HG03558 (cell line): ENCODE measurements around the gene FASTKD3.

Experiments
- ATAC-seq: cut with Tn5 transposase; IDR thresholded peaks from one replicate; pipeline ENCODE4 v1.9.1; 2021; ENCODE audit warnings: moderate number of reproducible peaks; ENCODE audit not compliant: unreplicated experiment; ENCODE audit errors: extremely low read depth

Gene FASTKD3

DNA sequence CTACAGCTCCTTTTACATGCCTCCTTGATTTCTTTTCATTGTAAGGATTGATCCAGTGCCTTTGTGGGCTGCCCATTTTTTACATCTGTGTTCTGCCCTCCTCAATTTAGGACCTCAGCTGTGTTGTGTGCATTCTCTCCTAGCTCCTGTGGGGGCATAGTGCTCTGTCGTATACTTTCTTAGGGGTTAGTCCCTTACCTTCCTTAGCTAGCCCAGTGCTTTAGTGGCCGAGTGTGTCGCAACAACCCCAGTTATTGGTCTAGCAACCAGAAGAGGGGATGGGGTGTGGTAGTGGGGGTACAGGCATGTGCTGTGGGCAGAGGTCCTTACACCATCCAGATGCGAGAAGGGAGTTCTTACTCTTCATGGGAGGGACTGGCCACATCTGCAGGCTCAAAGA is 12.3 kb upstream of the FASTKD3 start:
- ATAC-seq: no peak

DNA sequence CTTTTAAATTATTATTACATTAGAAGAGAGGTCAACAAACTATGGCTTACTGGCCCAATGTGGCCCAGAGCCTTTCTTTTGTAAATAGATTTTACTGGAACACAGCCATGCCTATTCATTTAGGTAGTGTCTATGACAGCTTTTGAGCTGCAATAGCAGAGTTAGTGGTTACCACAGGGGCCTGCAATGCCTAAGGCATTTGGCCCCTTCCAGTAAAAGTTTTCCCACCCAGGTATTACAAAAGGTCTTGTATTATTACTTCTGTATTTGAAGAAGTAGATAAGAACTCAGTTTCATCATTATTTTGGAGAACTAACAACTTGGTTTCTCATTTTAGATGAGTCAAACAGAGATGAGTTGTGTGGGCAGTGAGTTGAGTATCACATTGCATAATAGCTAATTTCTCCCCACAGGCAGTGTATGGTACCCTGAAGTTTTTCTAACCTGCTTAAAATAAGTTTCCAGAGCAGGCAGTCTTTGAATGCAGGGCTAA is 9.6 kb upstream of the FASTKD3 start:
- peak; percentile 98 for ATAC-seq

DNA sequence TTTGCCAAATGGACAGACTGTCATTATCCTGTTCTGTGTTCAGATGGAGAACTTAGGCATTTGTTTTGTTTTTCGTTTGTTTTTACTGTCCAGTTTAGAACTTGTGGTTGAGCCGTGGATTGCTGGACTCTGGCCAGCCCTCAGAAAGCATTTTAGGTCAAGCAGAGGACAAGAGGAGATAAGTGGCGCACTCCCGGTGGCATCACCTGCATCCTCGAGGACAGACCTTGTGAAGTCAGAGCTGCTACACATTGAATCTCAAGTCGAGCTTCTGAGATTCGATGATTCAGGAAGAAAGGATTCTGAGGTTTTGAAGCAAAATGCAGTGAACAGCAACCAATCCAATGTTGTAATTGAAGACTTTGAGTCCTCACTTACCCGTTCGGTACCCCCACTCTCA is 9.0 kb upstream of the FASTKD3 start:
- no peak for ATAC-seq

DNA sequence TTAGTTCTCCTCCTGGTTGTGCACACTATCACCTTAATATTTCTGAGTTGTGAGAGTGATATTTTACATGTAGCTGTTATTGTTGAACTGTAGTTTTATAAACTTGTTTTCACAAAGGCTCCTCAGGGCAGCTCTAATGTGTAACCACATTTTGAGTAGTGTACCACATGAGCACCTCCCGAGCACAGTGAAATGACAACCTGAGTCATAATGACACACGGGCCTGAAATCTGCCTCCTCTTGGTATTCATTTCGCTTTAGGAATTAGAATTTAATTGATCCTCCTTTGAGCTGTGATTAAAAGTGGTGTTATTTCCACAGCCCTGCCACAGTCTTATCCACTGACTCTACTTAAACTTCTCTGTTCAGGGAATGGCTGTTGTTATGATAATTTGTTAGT is 8.0 kb upstream of the FASTKD3 start:
- ATAC-seq: no peak

DNA sequence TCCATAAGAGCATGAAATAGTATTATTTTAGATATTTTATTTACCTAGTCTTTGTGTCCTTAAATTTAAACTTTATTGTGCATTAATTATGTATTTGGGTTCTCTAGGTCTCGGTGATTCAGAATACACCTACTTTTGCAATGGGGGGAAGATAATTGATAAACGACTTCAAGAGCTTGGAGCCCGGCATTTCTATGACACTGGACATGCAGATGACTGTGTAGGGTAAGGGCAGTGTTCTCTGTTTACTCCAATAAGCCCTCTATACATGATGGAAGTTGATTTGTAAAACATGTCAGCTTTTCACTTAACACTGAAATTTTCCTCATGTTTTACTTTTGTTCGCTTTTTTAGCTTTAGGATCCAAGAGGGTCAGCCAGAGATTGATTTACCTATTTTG is 6.3 kb upstream of the FASTKD3 start:
- ATAC-seq: no peak

DNA sequence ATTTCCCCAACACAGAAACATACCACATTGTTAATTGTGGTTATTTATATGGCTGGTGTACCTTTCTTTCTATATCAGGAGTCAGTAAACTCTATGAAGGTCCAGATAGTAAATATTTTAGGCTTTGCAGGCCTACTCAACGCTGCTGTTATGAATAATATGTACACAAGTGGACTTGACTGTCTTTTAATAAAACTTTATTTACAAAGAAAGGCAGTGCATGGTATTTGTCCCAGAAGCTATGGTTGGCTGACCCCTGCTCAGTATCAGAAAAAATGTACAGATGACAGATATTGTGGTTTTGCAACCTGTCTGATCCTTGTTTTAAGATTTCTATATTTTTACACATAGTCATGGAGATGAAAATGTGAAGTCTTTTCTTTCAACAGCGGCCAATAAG is 5.8 kb upstream of the FASTKD3 start:
- ATAC-seq: no peak

DNA sequence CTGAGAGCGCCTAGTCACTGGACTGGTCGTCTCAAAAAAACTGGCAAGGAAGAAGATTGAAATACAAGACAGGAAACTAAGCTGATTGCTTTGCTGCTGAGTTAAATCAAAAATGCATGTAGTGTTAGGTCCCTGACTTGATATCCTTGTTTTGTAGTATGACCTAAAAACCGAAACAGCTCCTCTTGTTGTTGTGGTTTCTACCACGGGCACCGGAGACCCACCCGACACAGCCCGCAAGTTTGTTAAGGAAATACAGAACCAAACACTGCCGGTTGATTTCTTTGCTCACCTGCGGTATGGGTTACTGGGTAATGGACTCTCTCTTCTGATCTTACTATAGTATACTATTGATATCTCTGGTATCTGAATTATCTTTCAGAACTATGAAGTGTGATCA is 4.4 kb upstream of the FASTKD3 start:
- no peak for ATAC-seq

DNA sequence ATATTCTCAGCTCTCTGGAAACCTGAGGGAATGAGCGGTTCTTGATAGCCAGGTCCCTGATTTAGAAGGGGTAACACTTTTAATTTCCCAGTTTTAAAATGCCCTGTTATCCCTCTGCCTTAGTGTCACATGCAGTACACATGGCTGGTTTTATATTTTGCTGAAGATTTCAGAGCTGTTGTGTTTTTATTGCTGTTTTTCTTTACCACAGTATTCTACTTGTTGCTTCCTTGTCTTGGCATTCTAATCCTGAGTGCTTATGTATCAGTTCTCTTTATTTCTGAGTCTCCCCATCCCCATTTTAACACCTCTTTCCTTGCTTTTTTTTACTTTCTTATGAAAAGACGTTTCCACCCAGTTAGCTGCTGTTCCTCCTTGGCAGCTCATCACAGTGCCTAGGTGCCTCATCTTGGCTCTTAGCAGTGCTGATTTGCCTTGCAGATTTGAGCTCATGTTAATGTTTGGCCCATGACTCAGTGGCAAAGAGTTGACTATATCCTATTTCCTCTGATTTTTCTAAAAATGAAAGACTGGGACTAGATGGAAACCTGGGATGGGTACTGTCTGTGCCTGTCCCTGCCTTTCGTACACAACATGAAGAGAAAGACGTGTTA is 3.8 kb upstream of the FASTKD3 start:
- no peak for ATAC-seq

DNA sequence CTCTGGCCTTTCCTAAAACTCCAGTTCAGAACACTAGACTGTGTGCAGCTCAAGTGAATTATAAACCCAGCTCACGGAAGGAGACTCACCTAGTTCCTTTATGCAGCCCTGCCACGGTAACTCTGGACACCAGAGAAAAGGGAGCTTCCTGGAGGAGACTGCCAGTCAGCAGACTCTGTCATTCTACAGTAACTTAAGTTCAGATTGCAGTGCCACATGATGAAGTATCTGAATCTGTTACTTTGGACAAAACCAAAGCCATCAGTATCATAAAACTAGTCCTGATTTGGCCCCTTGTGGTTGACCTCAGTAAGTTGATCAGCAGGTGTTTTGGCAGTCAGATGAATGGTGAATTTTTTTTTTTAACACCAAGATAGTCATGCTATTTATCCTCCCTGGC is 2.8 kb upstream of the FASTKD3 start:
- peak; percentile 22 for ATAC-seq

DNA sequence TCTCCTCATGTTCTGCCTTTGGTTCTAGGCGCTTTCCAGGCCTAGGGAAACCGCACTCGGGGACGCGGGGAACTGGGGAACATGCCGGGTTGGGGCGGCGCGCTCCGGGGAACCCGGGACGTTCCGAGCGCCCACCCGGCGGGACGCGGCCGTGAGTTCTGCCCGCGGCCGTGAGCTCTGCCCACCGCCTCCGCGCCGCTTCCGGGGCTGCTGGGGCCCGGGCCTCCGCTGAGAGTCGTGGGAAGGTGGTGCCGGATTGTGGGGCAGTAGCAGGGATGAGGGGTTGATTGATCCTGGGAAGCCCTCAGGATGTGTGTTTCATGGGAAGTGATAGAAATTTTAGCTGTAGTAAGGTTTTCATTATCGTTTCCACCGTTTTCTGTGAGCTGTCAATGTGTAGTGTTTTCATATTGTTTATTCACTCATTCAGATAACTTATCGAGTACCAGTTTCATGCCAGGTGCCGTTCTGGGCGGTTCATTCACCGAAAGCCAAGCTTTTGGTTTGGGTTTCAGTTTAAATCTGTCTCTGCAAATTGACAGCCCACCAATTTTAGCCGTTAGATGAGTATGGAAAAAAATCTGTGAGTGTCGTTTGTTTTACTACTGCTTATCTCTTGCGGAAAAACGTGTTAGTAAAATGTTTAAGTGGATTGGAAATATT is 774 bp upstream of the FASTKD3 start:
- no peak for ATAC-seq

DNA sequence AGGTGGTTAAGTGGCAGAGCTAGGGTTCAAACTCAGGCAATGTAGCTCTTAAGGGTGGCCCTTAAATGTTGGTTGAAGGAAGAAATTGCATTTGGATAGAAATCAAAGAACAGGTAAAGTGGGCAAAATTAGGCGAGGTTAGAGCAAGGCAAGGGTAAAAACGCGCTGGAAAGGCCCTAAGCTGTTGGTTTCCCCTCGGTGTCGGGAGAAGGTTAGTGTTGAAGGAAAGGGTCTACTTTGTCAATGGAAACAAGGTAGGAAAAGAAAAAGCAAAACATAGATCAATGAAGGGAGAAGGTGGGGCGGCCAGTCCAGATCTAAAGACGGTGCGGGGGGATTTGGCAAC is 431 bp downstream of the FASTKD3 start:
- ATAC-seq: no peak

DNA sequence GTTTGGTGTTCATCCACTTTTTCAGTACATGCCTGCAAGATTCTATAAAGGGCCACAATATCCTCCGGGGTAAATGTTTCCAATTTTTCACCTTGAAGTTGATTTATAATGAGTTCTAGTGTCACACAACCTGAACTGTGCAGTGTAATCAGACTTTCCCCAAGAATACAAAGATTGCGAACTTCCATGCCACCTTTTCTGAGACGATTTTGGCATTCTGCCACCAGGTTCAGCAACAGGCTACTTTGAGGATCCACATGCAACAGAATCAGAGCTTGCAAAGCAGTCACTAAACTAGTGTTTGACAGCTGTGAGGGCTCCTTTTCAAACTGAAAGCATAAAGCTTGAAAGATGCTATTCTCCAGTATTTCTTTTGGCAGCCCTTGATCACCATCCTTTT is 1.6 kb downstream of the FASTKD3 start:
- ATAC-seq: no peak

DNA sequence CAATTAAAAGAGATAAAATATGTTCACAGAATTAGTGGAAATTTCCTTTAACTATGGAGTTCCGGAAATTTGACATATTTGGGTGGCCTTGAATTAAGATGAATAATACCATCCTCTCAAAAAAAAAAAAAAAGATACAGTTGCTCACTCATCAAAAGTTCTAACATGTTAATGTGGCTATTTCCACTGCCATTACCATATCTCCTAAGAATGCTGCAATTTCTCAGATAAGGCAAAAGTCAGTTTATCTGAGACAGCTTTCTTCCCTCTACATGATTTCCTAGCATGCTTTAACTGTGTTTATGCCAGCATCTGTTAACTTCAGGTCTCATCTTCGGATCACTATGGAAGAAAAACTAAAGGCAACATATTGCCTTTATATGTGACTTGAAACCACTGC is 2.6 kb downstream of the FASTKD3 start:
- ATAC-seq: no peak

DNA sequence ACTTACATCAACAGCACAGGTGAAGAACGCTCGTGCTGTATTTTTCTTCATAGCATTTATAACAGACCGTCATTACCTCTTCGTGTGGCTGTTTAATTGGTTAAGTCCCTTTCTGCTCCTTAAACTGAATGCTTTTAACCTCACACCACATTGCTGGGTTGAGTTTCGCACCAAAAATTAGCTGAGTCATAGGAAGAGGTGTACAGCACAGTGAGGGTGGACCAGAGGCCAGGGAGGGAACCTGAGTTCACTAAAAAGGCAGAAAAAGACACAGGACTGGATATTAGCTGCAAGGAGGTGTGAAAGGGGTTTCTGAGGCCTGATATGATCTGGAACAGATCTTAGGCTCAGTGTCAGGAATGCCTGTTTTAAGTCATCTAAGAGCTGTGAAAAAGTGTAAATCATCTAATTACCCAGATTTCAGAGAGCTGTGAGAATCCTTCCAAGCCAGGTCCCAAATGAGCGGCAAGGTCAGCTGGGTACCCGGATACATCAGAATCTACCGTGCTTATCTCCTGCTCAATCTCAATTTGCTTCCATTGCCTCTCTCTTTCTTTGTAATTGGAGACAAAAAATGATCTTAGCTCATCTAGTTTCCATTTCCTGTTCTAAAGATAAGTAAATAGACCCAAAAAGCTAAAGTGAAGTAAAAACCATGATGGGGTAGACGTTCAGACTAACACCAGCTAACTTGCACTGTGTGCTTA is 10.8 kb downstream of the FASTKD3 start:
- peak; percentile 57 for ATAC-seq

DNA sequence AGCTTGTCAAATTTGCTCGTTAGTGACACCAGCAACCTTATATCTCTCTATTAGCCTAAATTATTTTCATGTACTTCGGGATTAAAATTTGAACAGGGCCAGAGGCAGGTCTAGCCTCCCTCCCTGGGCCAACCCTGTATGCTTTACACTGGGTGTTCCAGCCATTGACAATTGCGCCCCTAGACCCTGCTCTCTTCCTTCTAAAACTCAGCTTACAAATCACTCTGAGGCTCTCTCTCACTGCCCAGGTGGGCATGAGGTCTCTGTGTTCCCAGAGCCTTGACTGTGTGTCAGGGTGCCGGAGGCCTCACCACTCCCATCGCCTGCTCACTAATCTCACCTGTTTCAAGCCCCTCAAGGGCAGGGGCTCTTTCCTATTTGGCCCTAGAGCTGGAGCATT is 11.5 kb downstream of the FASTKD3 start:
- no peak for ATAC-seq

DNA sequence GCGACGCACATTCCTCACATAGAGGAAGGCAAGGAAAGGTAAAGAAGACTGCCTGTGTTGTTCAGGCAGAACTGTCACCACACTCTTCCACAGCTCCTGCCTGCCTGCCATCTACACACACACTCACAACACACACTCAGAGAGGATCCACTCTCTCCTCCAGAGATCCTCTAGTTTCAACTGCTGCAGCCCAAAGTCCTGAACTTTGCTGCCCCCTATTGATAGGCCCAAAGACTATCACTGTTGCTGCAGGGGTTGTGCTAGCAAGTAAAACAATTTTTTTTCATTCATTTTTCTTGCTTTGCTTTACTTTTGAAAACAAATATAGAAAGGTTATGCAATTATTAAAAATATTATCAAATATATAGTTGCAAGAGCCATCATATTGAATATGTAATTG is 12.0 kb downstream of the FASTKD3 start:
- ATAC-seq: no peak

DNA sequence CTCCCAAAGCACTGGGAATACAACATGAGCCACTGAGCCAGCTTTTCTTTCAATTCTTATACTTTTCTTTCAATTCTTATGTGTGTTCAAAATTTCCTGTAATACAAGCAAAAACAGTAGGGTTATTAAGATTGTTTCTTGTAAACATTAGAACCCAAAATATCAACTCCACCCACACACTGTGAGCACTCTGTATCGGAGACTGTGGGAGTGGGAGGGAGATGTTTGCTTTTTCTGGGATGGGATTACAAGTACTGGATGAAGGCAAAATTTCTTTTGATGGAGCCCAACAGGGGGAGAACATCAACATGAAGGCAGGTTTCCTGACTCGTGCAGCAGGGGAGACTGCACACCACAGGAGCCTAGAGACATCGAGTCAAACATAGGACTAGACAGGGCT is 13.2 kb downstream of the FASTKD3 start:
- ATAC-seq: no peak

DNA sequence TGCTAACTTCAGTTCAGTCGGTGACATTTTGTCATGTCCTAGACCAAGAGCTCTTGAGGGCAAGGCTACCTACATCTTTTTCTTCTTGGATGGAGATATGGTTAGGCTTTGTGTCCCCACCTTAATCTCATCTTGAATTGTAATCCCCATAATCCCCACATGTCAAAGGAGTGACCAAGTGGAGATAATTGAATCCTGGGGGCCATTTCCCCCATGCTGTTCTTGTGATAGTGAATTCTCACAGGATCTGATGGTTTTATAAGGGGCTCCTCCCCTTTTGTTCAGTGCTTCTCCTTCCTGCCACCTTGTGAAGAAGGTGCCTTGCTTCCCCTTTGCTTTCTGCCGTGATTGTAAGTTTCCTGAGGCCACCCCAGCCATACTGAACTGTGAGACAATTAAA is 15.8 kb downstream of the FASTKD3 start:
- no peak for ATAC-seq

DNA sequence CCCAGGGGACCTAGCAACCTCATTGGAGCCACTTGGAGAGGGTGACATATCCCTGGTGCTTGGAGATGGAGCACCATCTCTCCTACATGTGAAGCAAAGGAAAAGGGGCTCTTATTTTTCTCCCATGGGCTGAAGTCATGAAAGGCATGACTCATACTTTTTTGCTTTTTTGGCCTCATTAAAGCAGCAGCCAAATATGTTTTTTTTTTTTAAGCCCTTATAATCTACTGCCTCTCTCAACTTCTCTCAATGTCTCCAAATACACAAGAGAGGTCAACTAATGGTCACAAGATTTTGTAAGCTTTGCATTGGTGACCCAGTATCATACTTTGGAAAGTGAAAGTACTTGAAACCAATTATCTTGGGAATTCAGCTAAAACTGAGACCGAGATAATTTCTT is 16.3 kb downstream of the FASTKD3 start:
- no peak for ATAC-seq

DNA sequence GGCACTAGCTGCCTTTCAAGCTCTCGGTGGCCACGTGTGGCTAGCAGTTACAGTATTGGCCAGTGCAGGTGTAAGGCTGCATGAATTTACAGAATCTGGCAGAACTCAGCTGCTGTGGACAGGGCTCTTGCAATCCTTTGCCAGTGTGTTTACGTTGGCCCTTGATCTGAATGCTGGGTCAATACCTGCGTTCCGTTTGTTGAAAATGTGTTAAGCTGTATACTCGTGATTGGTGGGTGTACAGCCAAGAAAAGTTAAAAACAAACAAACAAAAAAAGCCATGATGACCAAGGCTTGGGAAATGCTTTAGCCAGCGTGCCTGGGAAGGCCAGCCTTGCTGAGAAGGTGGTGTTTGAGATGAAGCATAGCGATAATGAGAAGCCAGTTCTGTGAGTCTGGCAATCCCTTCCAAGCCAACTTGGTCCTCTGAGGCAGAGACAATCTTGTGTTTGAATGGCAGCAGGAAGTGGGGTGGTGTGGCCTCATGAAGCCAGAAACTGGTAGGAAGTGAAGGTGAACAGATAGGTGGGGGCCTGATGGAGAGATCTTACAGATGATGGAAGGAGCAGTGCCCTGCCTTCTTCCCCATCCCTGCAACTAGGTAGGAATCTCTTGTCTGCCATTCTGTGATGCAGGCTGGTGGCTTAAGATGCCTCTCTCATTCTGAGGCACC is 17.1 kb downstream of the FASTKD3 start:
- no peak for ATAC-seq

DNA sequence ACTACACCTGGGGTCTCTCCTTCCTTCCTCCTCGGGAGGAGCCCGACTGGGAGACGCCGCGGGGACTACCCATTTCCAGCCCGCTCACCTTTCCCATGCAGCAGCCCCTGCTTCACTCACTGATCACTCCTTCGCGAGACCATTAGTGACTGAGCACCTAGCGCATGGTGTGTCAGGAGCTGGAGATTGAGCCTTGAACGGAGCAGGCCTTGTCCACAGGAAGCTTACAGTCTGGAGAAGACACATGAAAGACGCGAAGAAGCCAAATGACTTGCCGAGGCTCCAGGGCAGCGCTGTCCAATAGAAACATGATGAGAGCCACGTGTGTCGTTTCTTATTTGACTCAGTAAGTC is 17.6 kb downstream of the FASTKD3 start:
- no peak for ATAC-seq
